Right lobe of liver (tissue), 4 donors: ENCODE results near the gene WDR27.

ENCODE experiments used
- CTCF ChIP-seq, 4 donors: fragments of 200-600 bp in 3 of 4; fragments of 450-650 bp in 1 of 4; IDR thresholded peaks; one replicate each; pipeline versions ENCODE4 v1.5.1 to v1.8.0; 2016 to 2022; ENCODE audit warnings: antibody characterized with exemption in 4 of 4, mild to moderate bottlenecking in 2 of 4
- POLR2A ChIP-seq: fragments of 450-650 bp; IDR thresholded peaks from one replicate; pipeline ENCODE4 v1.6.1; 2017; ENCODE audit warnings: antibody characterized with exemption, mild to moderate bottlenecking
- donor health status: DM: no; HTN: no; CAD: no.
- donor health status: DM: no; HTN: no; CAD: no.
- donor health status: DM: no; HTN: yes; CAD: no.

DNA sequence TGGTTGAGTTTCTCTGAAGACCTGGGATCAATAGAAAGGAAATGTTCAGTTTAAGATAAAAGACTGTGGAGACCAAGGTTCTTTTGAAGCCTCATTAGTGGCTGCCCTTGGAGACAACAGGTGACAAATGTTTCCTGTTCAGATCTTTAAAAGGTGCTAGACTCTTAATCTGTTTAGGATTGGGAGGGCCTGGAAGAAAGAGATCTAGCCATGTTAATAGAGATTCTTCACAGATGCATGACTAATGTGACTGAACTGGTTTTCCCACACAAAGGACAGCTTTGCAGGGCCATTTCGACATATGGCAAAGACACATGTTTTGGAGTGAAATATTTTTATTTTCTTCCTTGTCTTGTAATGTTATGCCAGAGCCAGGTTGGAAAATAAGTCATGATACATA, 82.2 kb downstream of the WDR27 start:
- TF ChIP-seq POLR2A (no peak), CTCF (IDR thresholded peaks at IDR 0.05) (no peak)
